Calu3 (cell line): ENCODE data around the gene AIDA. TPM values are rescaled to one million over a fixed set of nuclear protein-coding genes. Genes with fewer than 3 reads are reported as not detected.

ENCODE experiments used
- BruUV-seq: library from RNA; stranded (reverse); fragments of 400-500 nt; replicated peaks from 2 replicates; lab custom pipeline; 2021; lab: Mats Ljungman, UMichigan
- CTCF ChIA-PET: fragments of 300-600 bp; sonication (Branson Sonifier 250); formaldehyde crosslinking; loops from one replicate; lab custom pipeline; 2022; ENCODE audit warnings: antibody characterized with exemption; lab: Charles Lee
- DNase-seq: peaks from one replicate; pipeline ENCODE4 v3.0.0; 2022
- H3K27ac Mint-ChIP-seq: one replicate; pipeline ENCODE4 v1.8.0; 2022; ENCODE audit warnings: mixed read lengths; ENCODE audit not compliant: unreplicated experiment
- H3K27me3 Mint-ChIP-seq: one replicate; pipeline ENCODE4 v1.8.0; 2022; ENCODE audit warnings: mixed read lengths; ENCODE audit not compliant: unreplicated experiment
- H3K36me3 Mint-ChIP-seq: one replicate; pipeline ENCODE4 v1.8.0; 2022; ENCODE audit warnings: mild to moderate bottlenecking, moderate library complexity, mixed read lengths; ENCODE audit not compliant: insufficient read depth, unreplicated experiment
- H3K4me1 Mint-ChIP-seq: one replicate; pipeline ENCODE4 v1.8.0; 2022; ENCODE audit warnings: mild to moderate bottlenecking, low read depth, mixed read lengths; ENCODE audit not compliant: unreplicated experiment
- H3K4me3 Mint-ChIP-seq: one replicate; pipeline ENCODE4 v1.8.0; 2022; ENCODE audit warnings: mild to moderate bottlenecking, low read depth, moderate library complexity, mixed read lengths; ENCODE audit not compliant: unreplicated experiment
- H3K9me3 Mint-ChIP-seq: one replicate; pipeline ENCODE4 v1.8.0; 2022; ENCODE audit warnings: low read depth, mixed read lengths; ENCODE audit not compliant: unreplicated experiment
- intact Hi-C: fragments of 100-400 bp; cut with micrococcal nuclease; formaldehyde crosslinking; loops from one replicate; pipeline ENCODE4 v1.10.0; 2022; ENCODE audit not compliant: unreplicated experiment
- total RNA-seq: library from RNA; stranded (reverse); gene quantifications from 2 replicates; pipeline ENCODE4 v1.2.3, GENCODE V29; 2022
- TF ChIP-seq, protein P1 (sequence below): fragments of 200-600 bp; IDR thresholded peaks from one replicate; pipeline ENCODE4 v1.8.0; 2022; ENCODE audit warnings: antibody characterized with exemption; ENCODE audit not compliant: unreplicated experiment

Gene AIDA
- total RNA-seq, 1 experiment from 2014 or later: 46.2 TPM

DNA sequence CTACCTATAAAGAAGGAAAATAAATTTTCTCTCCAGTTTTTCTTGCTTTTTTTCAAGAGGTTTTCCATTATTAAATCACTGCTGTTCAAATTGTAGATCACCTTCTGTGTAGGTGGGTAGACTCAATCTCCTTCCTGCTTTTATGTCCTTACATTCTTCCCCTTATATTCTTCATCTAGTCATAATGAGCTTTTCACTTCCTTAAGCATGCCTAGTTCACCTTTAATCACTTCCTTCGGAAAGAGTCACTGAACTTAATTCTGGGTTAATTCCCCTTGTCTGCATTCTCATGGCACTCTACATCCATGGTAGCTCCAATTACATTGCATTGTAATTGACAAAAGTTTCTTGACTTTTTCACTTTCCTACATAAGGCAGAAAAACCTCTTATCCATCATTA, 18.6 kb upstream of the AIDA start:
- Mint-ChIP-seq H3K36me3 (peaks cover 43% of the 10 kb centered on the region), H3K9me3 (no peaks in the 10 kb centered on the region), H3K4me1 (no peaks in the 10 kb centered on the region), H3K27me3 (no peaks in the 10 kb centered on the region), H3K27ac (no peak overlapping the region), H3K4me3 (no peak overlapping the region)
- CTCF ChIA-PET: no interaction called here
- TF ChIP-seq, protein P1, sequence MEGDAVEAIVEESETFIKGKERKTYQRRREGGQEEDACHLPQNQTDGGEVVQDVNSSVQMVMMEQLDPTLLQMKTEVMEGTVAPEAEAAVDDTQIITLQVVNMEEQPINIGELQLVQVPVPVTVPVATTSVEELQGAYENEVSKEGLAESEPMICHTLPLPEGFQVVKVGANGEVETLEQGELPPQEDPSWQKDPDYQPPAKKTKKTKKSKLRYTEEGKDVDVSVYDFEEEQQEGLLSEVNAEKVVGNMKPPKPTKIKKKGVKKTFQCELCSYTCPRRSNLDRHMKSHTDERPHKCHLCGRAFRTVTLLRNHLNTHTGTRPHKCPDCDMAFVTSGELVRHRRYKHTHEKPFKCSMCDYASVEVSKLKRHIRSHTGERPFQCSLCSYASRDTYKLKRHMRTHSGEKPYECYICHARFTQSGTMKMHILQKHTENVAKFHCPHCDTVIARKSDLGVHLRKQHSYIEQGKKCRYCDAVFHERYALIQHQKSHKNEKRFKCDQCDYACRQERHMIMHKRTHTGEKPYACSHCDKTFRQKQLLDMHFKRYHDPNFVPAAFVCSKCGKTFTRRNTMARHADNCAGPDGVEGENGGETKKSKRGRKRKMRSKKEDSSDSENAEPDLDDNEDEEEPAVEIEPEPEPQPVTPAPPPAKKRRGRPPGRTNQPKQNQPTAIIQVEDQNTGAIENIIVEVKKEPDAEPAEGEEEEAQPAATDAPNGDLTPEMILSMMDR: no peak
- intact Hi-C loops: no loop called here
- no peak for DNase-seq
- BruUV-seq: no TSS peak

DNA sequence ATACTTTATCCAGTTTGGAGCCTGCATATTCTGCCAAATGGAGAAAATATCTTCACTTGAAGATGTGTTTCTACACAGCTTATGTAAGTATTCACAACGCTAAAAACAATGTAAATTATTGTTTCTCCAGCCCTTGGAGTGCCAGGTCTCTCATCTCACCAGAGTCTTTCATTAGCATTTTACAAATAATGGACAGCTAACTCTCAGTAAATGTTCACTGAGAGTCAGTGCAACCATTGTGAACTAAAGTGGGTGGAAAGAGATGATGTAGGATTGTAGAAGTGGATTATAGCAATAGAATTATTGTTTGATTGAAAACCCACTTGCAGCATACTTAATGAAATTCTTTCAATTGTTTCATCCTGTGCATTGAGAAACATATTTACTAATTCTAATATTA, 16.5 kb upstream of the AIDA start:
- no peak for DNase-seq
- Mint-ChIP-seq H3K27ac (no peak overlapping the region), H3K4me3 (no peak overlapping the region), H3K27me3 (no peaks in the 10 kb centered on the region), H3K36me3 (peaks cover 58% of the 10 kb centered on the region), H3K9me3 (no peaks in the 10 kb centered on the region), H3K4me1 (no peaks in the 10 kb centered on the region)
- no TSS peak for BruUV-seq
- TF ChIP-seq, protein P1: no peak
- intact Hi-C loops: no loop called here
- CTCF ChIA-PET: no interaction called here

DNA sequence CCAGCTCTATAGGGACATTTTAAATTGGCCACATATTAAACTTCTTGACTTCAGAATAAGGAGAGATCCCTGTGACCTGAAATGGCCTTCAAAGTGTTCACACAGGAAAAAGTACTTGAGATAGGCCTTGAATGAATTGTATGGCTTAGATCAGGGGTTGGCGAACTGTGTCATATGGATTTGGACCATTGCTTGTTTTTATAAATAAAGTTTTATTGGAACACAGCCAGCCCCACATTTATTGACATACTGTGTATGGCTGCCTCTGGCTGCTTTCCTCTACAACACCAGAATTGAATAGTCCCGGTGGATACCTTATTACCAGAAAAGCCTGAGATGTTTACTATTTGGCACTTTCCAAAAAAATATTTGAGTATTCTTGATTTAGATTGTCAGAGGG, 4.1 kb upstream of the AIDA start:
- no peak for DNase-seq
- Mint-ChIP-seq H3K9me3 (no peaks in the 10 kb centered on the region), H3K4me1 (peaks cover 7% of the 10 kb centered on the region), H3K4me3 (no peak overlapping the region), H3K27ac (no peak overlapping the region), H3K36me3 (peaks cover 62% of the 10 kb centered on the region), H3K27me3 (no peaks in the 10 kb centered on the region)
- intact Hi-C loops: loop anchor here (10.0 kb wide), 1 partner anchor 252 kb away; no protein-coding TSS in a partner anchor
- CTCF ChIA-PET: no interaction called here
- BruUV-seq: no TSS peak
- TF ChIP-seq, protein P1: no peak

DNA sequence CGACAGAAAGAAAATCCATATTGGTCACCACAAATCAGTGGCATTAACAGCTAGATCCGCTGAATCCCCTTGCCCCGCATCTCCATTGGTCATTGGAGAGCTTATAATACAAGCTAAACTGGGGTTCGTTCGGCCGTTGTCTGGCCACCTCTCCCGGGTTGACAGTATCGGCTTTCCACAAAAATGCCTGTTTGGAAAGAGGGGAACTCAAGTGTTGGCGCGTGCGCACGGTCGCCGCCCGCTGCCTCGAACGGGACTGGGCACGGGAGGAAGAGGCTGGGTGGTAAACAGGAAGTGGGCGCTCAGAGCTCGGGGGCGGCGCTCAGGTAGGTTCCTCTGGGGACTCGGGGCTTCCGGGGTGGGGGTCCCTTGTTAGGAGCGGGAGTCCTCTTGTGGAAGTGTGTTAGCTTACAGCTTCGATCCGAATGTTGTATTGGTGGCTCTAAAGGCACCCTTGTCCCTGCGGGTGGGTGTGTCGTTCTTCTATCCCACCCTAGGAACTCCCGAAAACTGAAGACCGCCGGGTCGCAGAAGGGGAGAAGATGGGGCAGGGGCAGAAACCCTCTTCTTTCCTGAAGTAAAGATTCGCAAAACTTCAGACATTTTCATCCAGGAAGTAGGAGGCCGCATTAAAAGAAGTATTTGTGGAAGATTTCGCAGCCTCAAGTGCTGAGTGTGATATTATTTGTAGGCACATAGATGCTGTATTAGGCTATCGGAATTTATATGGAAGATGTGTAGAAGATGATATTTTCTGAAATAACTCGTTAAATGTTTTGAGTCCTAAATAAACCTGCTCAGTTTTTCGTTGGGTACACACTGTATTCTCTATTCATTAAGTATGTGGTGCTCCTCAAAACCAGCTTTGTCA, 1.0 kb upstream of the AIDA start:
- BruUV-seq: TSS peak; percentile 36
- CTCF ChIA-PET: interaction anchor here (0.7 to 1.0 kb wide), 2 partner anchors 24 to 1625 kb away, joined by 3 read pairs; partner anchors contain the start of gene FAM177B
- peaks cover 52% of the 10 kb centered on the region for H3K36me3 Mint-ChIP-seq

More for the DNA sequence above, 1.0 kb upstream of the AIDA start:
- no peaks in the 10 kb centered on the region for H3K27me3 Mint-ChIP-seq
- intact Hi-C loops: loop anchor here (10.0 kb wide), 1 partner anchor 249 kb away; no protein-coding TSS in a partner anchor
- H3K9me3 Mint-ChIP-seq: no peaks in the 10 kb centered on the region
- peak overlapping the region; percentile 94 for H3K27ac Mint-ChIP-seq
- TF ChIP-seq, protein P1: no peak
- peaks cover 26% of the 10 kb centered on the region for H3K4me1 Mint-ChIP-seq
- peak; percentile 94 for DNase-seq
- H3K4me3 Mint-ChIP-seq: peak overlapping the region; percentile 93
